Activated CD8-positive, alpha-beta memory T cell treated with anti-CD3 and anti-CD28 coated beads, Interleukin-2, amount 50 U/mL, for 24 hours (primary cell): ENCODE measurements around the gene TTC28.

Experiments used
- DNase-seq: peaks from one replicate; pipeline ENCODE4 v3.0.0-alpha.2; 2020; ENCODE audit errors: extremely low read depth

TTC28 gene

GRCh38 chr22:28269277-28269676 is 410.4 kb downstream of the TTC28 start:
- DNase-seq = no peak

GRCh38 chr22:28268850-28269249 is 410.8 kb downstream of the TTC28 start:
- no peak for DNase-seq

GRCh38 chr22:28268171-28268570 is 411.5 kb downstream of the TTC28 start:
- DNase-seq = no peak

GRCh38 chr22:28260619-28261018 is 419.0 kb downstream of the TTC28 start:
- DNase-seq = no peak

GRCh38 chr22:28259774-28260312 is 419.8 kb downstream of the TTC28 start:
- no peak for DNase-seq

- DNase-seq = no peak
Measured at GRCh38 chr22:28254396-28254795, 425.2 kb downstream of the TTC28 start.

- DNase-seq = no peak
Measured at GRCh38 chr22:28252539-28252938, 427.1 kb downstream of the TTC28 start.

GRCh38 chr22:28250036-28250695 is 429.5 kb downstream of the TTC28 start:
- no peak for DNase-seq

- DNase-seq = no peak
Measured at GRCh38 chr22:28249402-28249801, 430.2 kb downstream of the TTC28 start.

- no peak for DNase-seq
Measured at GRCh38 chr22:28247667-28248363, 431.8 kb downstream of the TTC28 start.

- DNase-seq = no peak
Measured at GRCh38 chr22:28247136-28247535, 432.5 kb downstream of the TTC28 start.

GRCh38 chr22:28246397-28246796 is 433.2 kb downstream of the TTC28 start:
- DNase-seq = no peak

- DNase-seq = no peak
Measured at GRCh38 chr22:28245579-28246224, 433.9 kb downstream of the TTC28 start.

- no peak for DNase-seq
Measured at GRCh38 chr22:28244757-28245156, 434.9 kb downstream of the TTC28 start.

GRCh38 chr22:28243539-28243938 is 436.1 kb downstream of the TTC28 start:
- no peak for DNase-seq

GRCh38 chr22:28241656-28242290 is 437.9 kb downstream of the TTC28 start:
- DNase-seq = no peak

GRCh38 chr22:28239941-28240340 is 439.7 kb downstream of the TTC28 start:
- DNase-seq = no peak

GRCh38 chr22:28237783-28238182 is 441.9 kb downstream of the TTC28 start:
- DNase-seq = no peak

GRCh38 chr22:28237112-28237511 is 442.5 kb downstream of the TTC28 start:
- no peak for DNase-seq

- no peak for DNase-seq
Measured at GRCh38 chr22:28232204-28232603, 447.4 kb downstream of the TTC28 start.

GRCh38 chr22:28231441-28231840 is 448.2 kb downstream of the TTC28 start:
- DNase-seq = no peak

- DNase-seq = no peak
Measured at GRCh38 chr22:28230671-28231070, 449.0 kb downstream of the TTC28 start.
